ENCODE results near the gene PNPLA5.

DNA sequence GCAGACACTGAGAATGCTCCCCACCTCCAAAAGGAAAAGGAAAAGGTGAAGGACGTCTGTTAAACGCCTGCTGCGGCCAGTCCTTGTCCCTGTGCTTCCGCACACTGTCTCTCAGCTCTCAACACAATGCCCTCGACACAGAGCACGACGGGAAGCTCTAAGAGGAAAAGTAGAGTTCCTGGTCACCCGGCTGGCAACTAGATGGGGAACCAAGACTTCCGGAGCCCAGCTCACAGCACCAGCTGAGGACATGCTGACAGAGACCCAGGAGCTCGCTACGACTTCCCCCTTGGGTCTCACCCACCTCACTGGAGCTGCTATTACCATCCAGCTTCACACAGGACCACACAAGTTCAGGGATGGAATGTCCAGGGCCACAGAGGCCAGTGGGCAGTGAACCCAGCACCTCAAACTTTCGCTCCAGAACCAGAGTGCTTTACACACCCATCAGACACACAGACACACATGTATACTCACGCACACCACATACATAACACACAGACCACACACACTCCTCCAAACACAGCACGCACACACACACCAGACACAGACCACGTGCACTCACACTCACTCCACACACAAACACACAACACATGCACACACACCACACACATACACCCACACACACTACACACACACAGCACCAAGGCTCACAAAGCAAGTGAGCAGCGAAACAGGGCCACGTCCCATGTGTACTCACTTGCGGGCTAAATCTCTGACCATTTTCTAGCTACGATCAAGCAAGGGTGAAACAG lies 39.1 kb downstream of the PNPLA5 start:
- TF ChIP-seq CREB1 (IDR thresholded peaks at IDR 0.05; ENCODE audit: low read depth) (no peak), ZBTB7A (IDR thresholded peaks at IDR 0.05; ENCODE audit: low read depth) (no peak), TEAD4 (IDR thresholded peaks at IDR 0.05) (no peak), EGR1 (IDR thresholded peaks at IDR 0.05) (no peak), RAD21 (IDR thresholded peaks at IDR 0.05; ENCODE audit: low read depth) (no peak), FOXM1 (IDR thresholded peaks at IDR 0.05; ENCODE audit: borderline replicate concordance, low read depth) (no peak), TCF12 (IDR thresholded peaks at IDR 0.05; ENCODE audit: low read depth) (no peak), CEBPB (IDR thresholded peaks at IDR 0.05) (no peak), EP300 (IDR thresholded peaks at IDR 0.05; ENCODE audit: borderline replicate concordance) (no peak), TAF1 (IDR thresholded peaks at IDR 0.05; ENCODE audit: low read depth) (no peak)
- TF ChIP-seq, protein P1, sequence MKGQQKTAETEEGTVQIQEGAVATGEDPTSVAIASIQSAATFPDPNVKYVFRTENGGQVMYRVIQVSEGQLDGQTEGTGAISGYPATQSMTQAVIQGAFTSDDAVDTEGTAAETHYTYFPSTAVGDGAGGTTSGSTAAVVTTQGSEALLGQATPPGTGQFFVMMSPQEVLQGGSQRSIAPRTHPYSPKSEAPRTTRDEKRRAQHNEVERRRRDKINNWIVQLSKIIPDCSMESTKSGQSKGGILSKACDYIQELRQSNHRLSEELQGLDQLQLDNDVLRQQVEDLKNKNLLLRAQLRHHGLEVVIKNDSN (IDR thresholded peaks at IDR 0.05): no peak
- TF ChIP-seq, protein P2, sequence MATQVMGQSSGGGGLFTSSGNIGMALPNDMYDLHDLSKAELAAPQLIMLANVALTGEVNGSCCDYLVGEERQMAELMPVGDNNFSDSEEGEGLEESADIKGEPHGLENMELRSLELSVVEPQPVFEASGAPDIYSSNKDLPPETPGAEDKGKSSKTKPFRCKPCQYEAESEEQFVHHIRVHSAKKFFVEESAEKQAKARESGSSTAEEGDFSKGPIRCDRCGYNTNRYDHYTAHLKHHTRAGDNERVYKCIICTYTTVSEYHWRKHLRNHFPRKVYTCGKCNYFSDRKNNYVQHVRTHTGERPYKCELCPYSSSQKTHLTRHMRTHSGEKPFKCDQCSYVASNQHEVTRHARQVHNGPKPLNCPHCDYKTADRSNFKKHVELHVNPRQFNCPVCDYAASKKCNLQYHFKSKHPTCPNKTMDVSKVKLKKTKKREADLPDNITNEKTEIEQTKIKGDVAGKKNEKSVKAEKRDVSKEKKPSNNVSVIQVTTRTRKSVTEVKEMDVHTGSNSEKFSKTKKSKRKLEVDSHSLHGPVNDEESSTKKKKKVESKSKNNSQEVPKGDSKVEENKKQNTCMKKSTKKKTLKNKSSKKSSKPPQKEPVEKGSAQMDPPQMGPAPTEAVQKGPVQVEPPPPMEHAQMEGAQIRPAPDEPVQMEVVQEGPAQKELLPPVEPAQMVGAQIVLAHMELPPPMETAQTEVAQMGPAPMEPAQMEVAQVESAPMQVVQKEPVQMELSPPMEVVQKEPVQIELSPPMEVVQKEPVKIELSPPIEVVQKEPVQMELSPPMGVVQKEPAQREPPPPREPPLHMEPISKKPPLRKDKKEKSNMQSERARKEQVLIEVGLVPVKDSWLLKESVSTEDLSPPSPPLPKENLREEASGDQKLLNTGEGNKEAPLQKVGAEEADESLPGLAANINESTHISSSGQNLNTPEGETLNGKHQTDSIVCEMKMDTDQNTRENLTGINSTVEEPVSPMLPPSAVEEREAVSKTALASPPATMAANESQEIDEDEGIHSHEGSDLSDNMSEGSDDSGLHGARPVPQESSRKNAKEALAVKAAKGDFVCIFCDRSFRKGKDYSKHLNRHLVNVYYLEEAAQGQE (IDR thresholded peaks at IDR 0.05; ENCODE audit: low read depth): no peak
- TF ChIP-seq, protein P3, sequence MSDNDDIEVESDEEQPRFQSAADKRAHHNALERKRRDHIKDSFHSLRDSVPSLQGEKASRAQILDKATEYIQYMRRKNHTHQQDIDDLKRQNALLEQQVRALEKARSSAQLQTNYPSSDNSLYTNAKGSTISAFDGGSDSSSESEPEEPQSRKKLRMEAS (IDR thresholded peaks at IDR 0.05): no peak

Measured in Ishikawa (cell line).